GM19452 (cell line): ENCODE measurements around the gene OR51I2.

Experiments
- ATAC-seq: cut with Tn5 transposase; IDR thresholded peaks from one replicate; pipeline ENCODE4 v1.9.1; 2021; ENCODE audit not compliant: unreplicated experiment

OR51I2 gene

DNA sequence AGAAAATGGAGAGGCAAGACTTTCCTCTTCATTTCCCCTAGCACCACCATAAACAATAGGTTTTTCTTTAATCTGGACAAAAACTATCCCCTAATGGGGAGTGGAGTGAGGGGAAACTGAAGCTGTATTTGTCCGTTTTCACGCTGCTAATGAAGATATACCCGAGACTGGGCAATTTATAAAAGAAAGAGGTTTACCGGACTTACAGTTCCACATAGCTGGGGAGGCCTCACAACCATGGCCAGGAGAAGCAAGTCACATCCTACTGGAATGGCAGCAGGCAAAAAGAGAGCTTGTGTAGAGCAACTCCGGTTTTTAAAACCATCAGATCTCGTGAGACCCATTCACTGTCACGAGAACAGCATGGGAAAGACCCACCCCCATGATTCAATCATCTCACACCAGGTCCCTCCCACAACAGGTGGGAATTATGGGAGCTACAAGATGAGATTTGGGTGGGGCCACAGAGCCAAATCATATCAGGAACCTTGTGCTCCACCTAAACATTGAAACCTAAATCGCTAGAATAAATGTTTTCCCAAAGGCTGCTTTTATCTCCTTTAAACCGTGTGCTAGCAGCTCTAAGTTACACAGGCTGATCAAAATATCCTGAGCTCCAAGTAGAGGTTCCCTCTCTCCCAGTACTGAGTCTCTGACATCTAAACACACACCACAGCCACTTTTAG lies 56.4 kb downstream of the OR51I2 start:
- no peak for ATAC-seq
